AG04449 (cell line): ENCODE measurements around the gene CYP4F3.
A peak's percentile ranks its signal among the peaks of the same experiment; 100 is the strongest.

Experiments used
- CTCF ChIA-PET: fragments of 350-600 bp; formaldehyde crosslinking; extraction: SDS; loops from one replicate; lab custom pipeline; 2021; ENCODE audit warnings: antibody characterized with exemption; lab: Yijun Ruan, JAX
- POLR2A ChIA-PET: fragments of 400-600, 350-600 bp; formaldehyde crosslinking; extraction: SDS; loops from one replicate; lab custom pipeline; 2020; ENCODE audit warnings: antibody characterized with exemption, inconsistent platforms; lab: Yijun Ruan, JAX
- DNase-seq: peaks from one replicate; pipeline ENCODE4 v3.0.0-alpha.2; 2010; ENCODE audit warnings: low read depth, low spot score
- H3K4me3 ChIP-seq: 2 replicates; pipeline ENCODE4 v1.5.1; 2011; ENCODE audit warnings: low read depth, mild to moderate bottlenecking, control low read depth, low read length
- CTCF ChIP-seq: IDR thresholded peaks from one replicate; pipeline ENCODE4 v1.5.1; 2011; ENCODE audit warnings: mild to moderate bottlenecking, moderate library complexity, low read length, control low read depth, inconsistent platforms; ENCODE audit not compliant: insufficient read depth; ENCODE audit errors: missing control alignments

CYP4F3 gene

GRCh38 chr19:15631817-15632216 lies 8.9 kb upstream of the CYP4F3 start:
- no peak overlapping the region for H3K4me3 ChIP-seq
- TF ChIP-seq CTCF = peak; percentile 43
- no peak for DNase-seq
- POLR2A ChIA-PET = no interaction called here
- CTCF ChIA-PET = interaction anchor here (0.7 to 2.6 kb wide), 3 partner anchors 459 to 554 kb away, joined by 3 to 12 read pairs (median 3); partner anchors contain the start of gene FAM32A

GRCh38 chr19:15633082-15633835 lies 7.4 kb upstream of the CYP4F3 start:
- DNase-seq = no peak
- ChIA-PET CTCF (interaction anchor here (0.9 kb wide), 1 partner anchor 552 kb away, joined by 3 read pairs; the partner anchor contains the start of gene FAM32A), POLR2A (no interaction called here)
- no peak overlapping the region for H3K4me3 ChIP-seq
- TF ChIP-seq CTCF = no peak

GRCh38 chr19:15634105-15634504 lies 6.6 kb upstream of the CYP4F3 start:
- DNase-seq = no peak
- POLR2A ChIA-PET = no interaction called here
- CTCF ChIA-PET = no interaction called here
- no peak for TF ChIP-seq CTCF
- no peak overlapping the region for H3K4me3 ChIP-seq

GRCh38 chr19:15635016-15635805 lies 5.5 kb upstream of the CYP4F3 start:
- POLR2A ChIA-PET = no interaction called here
- no peak for TF ChIP-seq CTCF
- H3K4me3 ChIP-seq = no peak overlapping the region
- CTCF ChIA-PET = no interaction called here
- no peak for DNase-seq

- no peak for DNase-seq
- ChIA-PET POLR2A (no interaction called here), CTCF (no interaction called here)
- no peak for TF ChIP-seq CTCF
- H3K4me3 ChIP-seq = no peak overlapping the region
Measured at GRCh38 chr19:15636026-15636425, 4.7 kb upstream of the CYP4F3 start.

GRCh38 chr19:15639596-15639995 lies 1.1 kb upstream of the CYP4F3 start:
- ChIA-PET CTCF (no interaction called here), POLR2A (no interaction called here)
- no peak for DNase-seq
- no peak overlapping the region for H3K4me3 ChIP-seq
- no peak for TF ChIP-seq CTCF
